ENCODE measurements around the gene IFNA6.

- TF ChIP-seq POLR2A (IDR thresholded peaks at IDR 0.05; ENCODE audit: low read depth, low read length) (no peak), TAF1 (IDR thresholded peaks at IDR 0.05; ENCODE audit: low read depth, low read length) (no peak)
Measured at GRCh38 chr9:21311889-21312288, 38.8 kb downstream of the IFNA6 start.

Data from GM12891 (cell line).